ENCODE measurements around the gene PTX4. TPM values are rescaled to one million over a fixed set of nuclear protein-coding genes. Genes with fewer than 3 reads are reported as not detected.

The PTX4 gene
- total and polyA plus RNA-seq, 2 experiments from 2014 or later, result not detected

DNA sequence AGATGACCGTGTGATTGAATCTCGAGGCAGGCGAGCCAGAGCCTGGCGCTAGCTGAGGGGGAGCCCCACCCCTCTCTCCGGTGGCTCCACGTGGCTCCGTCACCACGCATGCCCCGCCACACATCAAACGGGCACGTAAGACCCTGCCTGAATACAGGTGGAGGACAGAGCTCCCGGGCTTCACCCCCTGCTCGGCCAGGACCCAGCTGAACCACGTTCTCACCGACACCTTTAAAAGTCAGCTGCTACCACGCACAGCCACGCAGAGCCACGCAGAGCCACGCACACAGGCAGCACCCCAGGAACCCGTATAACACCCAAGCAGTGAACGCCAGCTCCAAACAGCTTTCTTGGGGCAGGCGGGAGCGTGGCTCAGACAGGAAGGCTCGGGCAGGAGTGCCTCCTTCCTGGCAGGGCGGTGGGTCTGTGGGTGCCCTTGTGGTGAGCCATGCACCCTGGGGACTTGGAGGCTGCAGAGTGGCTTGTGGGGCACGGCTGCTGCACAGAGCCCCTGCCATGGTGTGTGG lies 49.1 kb upstream of the PTX4 start:
- Histone ChIP-seq H3K4me1 (ENCODE audit: insufficient read depth) (no peaks in the 10 kb centered on the region), H3K9me2 (ENCODE audit: insufficient read depth) (no peaks in the 10 kb centered on the region), H3F3A (replicated peaks; ENCODE audit: low read depth) (no peaks in the 10 kb centered on the region), H2AFZ (no peak overlapping the region), H3K27me3 (ENCODE audit: insufficient read depth) (no peaks in the 10 kb centered on the region), H3K27ac (ENCODE audit: low read depth) (no peak overlapping the region), H3K4me2 (no peak overlapping the region), H3K4me3 (no peak overlapping the region), H4K20me1 (replicated peaks; ENCODE audit: insufficient read depth) (no peaks in the 10 kb centered on the region), H3K36me3 (ENCODE audit: insufficient read depth) (no peaks in the 10 kb centered on the region), H3K79me2 (replicated peaks; ENCODE audit: insufficient read depth) (no peaks in the 10 kb centered on the region)
- Mint-ChIP-seq H3K36me3 (ENCODE audit: low read depth) (no peaks in the 10 kb centered on the region; the same call in 2 of the 3 replicates), H3K4me3 (no peak overlapping the region), H3K27me3 (ENCODE audit: insufficient read depth, low read depth, poor library complexity) (no peaks in the 10 kb centered on the region), H3K27ac (no peak overlapping the region), H3K4me1 (no peaks in the 10 kb centered on the region; the same call in 2 of the 3 replicates), H3K9me3 (no peaks in the 10 kb centered on the region)
- no peak for DNase-seq (ENCODE audit: low spot score)
- ATAC-seq, result no peak
- no peak for TF ChIP-seq STAT1 (IDR thresholded peaks at IDR 0.05; ENCODE audit: unreplicated experiment)
- TF ChIP-seq EZH2 (IDR thresholded peaks at IDR 0.05; ENCODE audit: low read depth, unreplicated experiment), result no peak
- TF ChIP-seq, protein P1, sequence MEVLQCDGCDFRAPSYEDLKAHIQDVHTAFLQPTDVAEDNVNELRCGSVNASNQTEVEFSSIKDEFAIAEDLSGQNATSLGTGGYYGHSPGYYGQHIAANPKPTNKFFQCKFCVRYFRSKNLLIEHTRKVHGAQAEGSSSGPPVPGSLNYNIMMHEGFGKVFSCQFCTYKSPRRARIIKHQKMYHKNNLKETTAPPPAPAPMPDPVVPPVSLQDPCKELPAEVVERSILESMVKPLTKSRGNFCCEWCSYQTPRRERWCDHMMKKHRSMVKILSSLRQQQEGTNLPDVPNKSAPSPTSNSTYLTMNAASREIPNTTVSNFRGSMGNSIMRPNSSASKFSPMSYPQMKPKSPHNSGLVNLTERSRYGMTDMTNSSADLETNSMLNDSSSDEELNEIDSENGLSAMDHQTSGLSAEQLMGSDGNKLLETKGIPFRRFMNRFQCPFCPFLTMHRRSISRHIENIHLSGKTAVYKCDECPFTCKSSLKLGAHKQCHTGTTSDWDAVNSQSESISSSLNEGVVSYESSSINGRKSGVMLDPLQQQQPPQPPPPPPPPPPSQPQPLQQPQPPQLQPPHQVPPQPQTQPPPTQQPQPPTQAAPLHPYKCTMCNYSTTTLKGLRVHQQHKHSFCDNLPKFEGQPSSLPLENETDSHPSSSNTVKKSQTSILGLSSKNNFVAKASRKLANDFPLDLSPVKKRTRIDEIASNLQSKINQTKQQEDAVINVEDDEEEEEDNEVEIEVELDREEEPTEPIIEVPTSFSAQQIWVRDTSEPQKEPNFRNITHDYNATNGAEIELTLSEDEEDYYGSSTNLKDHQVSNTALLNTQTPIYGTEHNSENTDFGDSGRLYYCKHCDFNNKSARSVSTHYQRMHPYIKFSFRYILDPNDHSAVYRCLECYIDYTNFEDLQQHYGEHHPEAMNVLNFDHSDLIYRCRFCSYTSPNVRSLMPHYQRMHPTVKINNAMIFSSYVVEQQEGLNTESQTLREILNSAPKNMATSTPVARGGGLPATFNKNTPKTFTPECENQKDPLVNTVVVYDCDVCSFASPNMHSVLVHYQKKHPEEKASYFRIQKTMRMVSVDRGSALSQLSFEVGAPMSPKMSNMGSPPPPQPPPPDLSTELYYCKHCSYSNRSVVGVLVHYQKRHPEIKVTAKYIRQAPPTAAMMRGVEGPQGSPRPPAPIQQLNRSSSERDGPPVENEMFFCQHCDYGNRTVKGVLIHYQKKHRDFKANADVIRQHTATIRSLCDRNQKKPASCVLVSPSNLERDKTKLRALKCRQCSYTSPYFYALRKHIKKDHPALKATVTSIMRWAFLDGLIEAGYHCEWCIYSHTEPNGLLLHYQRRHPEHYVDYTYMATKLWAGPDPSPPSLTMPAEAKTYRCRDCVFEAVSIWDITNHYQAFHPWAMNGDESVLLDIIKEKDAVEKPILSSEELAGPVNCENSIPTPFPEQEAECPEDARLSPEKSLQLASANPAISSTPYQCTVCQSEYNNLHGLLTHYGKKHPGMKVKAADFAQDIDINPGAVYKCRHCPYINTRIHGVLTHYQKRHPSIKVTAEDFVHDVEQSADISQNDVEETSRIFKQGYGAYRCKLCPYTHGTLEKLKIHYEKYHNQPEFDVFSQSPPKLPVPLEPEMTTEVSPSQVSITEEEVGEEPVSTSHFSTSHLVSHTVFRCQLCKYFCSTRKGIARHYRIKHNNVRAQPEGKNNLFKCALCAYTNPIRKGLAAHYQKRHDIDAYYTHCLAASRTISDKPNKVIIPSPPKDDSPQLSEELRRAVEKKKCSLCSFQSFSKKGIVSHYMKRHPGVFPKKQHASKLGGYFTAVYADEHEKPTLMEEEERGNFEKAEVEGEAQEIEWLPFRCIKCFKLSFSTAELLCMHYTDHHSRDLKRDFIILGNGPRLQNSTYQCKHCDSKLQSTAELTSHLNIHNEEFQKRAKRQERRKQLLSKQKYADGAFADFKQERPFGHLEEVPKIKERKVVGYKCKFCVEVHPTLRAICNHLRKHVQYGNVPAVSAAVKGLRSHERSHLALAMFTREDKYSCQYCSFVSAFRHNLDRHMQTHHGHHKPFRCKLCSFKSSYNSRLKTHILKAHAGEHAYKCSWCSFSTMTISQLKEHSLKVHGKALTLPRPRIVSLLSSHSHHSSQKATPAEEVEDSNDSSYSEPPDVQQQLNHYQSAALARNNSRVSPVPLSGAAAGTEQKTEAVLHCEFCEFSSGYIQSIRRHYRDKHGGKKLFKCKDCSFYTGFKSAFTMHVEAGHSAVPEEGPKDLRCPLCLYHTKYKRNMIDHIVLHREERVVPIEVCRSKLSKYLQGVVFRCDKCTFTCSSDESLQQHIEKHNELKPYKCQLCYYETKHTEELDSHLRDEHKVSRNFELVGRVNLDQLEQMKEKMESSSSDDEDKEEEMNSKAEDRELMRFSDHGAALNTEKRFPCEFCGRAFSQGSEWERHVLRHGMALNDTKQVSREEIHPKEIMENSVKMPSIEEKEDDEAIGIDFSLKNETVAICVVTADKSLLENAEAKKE (CRISPR knock-in tag; IDR thresholded peaks at IDR 0.05), result no peak
- TF ChIP-seq ETS1 (IDR thresholded peaks at IDR 0.05), result no peak
- no peak for TF ChIP-seq ZNF331 (CRISPR knock-in tag; IDR thresholded peaks at IDR 0.05; ENCODE audit: low read depth)
- no peak for TF ChIP-seq POLR2AphosphoS5 (IDR thresholded peaks at IDR 0.05; ENCODE audit: low read depth)
- TF ChIP-seq, protein P2, sequence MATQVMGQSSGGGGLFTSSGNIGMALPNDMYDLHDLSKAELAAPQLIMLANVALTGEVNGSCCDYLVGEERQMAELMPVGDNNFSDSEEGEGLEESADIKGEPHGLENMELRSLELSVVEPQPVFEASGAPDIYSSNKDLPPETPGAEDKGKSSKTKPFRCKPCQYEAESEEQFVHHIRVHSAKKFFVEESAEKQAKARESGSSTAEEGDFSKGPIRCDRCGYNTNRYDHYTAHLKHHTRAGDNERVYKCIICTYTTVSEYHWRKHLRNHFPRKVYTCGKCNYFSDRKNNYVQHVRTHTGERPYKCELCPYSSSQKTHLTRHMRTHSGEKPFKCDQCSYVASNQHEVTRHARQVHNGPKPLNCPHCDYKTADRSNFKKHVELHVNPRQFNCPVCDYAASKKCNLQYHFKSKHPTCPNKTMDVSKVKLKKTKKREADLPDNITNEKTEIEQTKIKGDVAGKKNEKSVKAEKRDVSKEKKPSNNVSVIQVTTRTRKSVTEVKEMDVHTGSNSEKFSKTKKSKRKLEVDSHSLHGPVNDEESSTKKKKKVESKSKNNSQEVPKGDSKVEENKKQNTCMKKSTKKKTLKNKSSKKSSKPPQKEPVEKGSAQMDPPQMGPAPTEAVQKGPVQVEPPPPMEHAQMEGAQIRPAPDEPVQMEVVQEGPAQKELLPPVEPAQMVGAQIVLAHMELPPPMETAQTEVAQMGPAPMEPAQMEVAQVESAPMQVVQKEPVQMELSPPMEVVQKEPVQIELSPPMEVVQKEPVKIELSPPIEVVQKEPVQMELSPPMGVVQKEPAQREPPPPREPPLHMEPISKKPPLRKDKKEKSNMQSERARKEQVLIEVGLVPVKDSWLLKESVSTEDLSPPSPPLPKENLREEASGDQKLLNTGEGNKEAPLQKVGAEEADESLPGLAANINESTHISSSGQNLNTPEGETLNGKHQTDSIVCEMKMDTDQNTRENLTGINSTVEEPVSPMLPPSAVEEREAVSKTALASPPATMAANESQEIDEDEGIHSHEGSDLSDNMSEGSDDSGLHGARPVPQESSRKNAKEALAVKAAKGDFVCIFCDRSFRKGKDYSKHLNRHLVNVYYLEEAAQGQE (IDR thresholded peaks at IDR 0.05; ENCODE audit: unreplicated experiment), result no peak
- no peak for TF ChIP-seq NANOG (IDR thresholded peaks at IDR 0.05; ENCODE audit: borderline replicate concordance)
- TF ChIP-seq EZH2phosphoT487 (IDR thresholded peaks at IDR 0.05; ENCODE audit: unreplicated experiment), result no peak
- TF ChIP-seq, protein P3, sequence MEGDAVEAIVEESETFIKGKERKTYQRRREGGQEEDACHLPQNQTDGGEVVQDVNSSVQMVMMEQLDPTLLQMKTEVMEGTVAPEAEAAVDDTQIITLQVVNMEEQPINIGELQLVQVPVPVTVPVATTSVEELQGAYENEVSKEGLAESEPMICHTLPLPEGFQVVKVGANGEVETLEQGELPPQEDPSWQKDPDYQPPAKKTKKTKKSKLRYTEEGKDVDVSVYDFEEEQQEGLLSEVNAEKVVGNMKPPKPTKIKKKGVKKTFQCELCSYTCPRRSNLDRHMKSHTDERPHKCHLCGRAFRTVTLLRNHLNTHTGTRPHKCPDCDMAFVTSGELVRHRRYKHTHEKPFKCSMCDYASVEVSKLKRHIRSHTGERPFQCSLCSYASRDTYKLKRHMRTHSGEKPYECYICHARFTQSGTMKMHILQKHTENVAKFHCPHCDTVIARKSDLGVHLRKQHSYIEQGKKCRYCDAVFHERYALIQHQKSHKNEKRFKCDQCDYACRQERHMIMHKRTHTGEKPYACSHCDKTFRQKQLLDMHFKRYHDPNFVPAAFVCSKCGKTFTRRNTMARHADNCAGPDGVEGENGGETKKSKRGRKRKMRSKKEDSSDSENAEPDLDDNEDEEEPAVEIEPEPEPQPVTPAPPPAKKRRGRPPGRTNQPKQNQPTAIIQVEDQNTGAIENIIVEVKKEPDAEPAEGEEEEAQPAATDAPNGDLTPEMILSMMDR (conservative IDR thresholded peaks at IDR 0.05; ENCODE audit: low read depth in 2 of 2), result no peak
- TF ChIP-seq ZNF114 (CRISPR knock-in tag; IDR thresholded peaks at IDR 0.05), result no peak
- no peak for TF ChIP-seq CREB1 (CRISPR knock-in tag; IDR thresholded peaks at IDR 0.05; ENCODE audit: low read depth)
